Mesenchymal stem cell (in vitro differentiated cells and primary cell): Measurements from ENCODE around the gene MYL4.
"Not testable (repeated sequence)": the region's sequence is repeated elsewhere in the genome, so short reads cannot be mapped to it uniquely, and the experiment has no call there.

ENCODE experiments used
- DNase-seq: peaks from one replicate; pipeline ENCODE4 v3.0.0-alpha.2; 2013
- H2AFZ ChIP-seq: one replicate; pipeline ENCODE4 v1.6.1; 2013; ENCODE audit warnings: low read depth, mild to moderate bottlenecking, control low read depth, inconsistent platforms, low read length, moderate library complexity
- H2AK5ac ChIP-seq: 2 replicates; pipeline ENCODE4 v1.6.1; 2013; ENCODE audit warnings: low read length, moderate library complexity, mild to moderate bottlenecking, inconsistent platforms; ENCODE audit not compliant: severe bottlenecking
- H2BK120ac ChIP-seq: one replicate; pipeline ENCODE4 v1.6.1; 2013; ENCODE audit warnings: low read depth, mild to moderate bottlenecking, inconsistent platforms, low read length, moderate library complexity
- H2BK12ac ChIP-seq, 2 experiments: one replicate each; pipeline ENCODE4 v1.6.1; 2013; ENCODE audit warnings: inconsistent platforms in 2 of 2, low read length in 2 of 2, mild to moderate bottlenecking in 2 of 2, moderate library complexity in 2 of 2, control low read depth in 1 of 2
- H2BK15ac ChIP-seq: one replicate; pipeline ENCODE4 v1.6.1; 2013; ENCODE audit warnings: mild to moderate bottlenecking, low read depth, inconsistent platforms; ENCODE audit not compliant: poor library complexity, severe bottlenecking
- H2BK5ac ChIP-seq: 2 replicates; pipeline ENCODE4 v1.6.1; 2013; ENCODE audit warnings: low read depth, mild to moderate bottlenecking, low read length, control low read depth, inconsistent platforms; ENCODE audit not compliant: poor library complexity, severe bottlenecking
- H3K14ac ChIP-seq, 2 experiments: one replicate each; pipeline ENCODE4 v1.6.1; 2013; ENCODE audit warnings: inconsistent platforms in 2 of 2, low read length in 2 of 2, control low read depth in 1 of 2, mild to moderate bottlenecking in 1 of 2, moderate library complexity in 1 of 2
- H3K18ac ChIP-seq, 2 experiments: one replicate each; pipeline ENCODE4 v1.6.1; 2013; ENCODE audit warnings: inconsistent platforms in 2 of 2, low read length in 2 of 2, control low read depth in 1 of 2, low read depth in 1 of 2, mild to moderate bottlenecking in 1 of 2
- H3K23ac ChIP-seq, 2 experiments: one replicate each; pipeline ENCODE4 v1.6.1; 2013; ENCODE audit warnings: inconsistent platforms in 2 of 2, low read length in 2 of 2, mild to moderate bottlenecking in 2 of 2, moderate library complexity in 2 of 2, control low read depth in 1 of 2
- H3K27ac ChIP-seq: 2 replicates; pipeline ENCODE4 v1.5.1; 2013; ENCODE audit warnings: mild to moderate bottlenecking, moderate library complexity, low read length, control low read depth, inconsistent platforms; ENCODE audit not compliant: poor library complexity, severe bottlenecking
- H3K27me3 ChIP-seq, 2 experiments: 2 replicates each; pipeline versions ENCODE4 v1.6.1 to v1.7.0; 2013; ENCODE audit warnings: low read length in 2 of 2, mild to moderate bottlenecking in 2 of 2, moderate library complexity in 2 of 2, control low read depth in 1 of 2, inconsistent platforms in 1 of 2; ENCODE audit not compliant: control insufficient read depth in 1 of 2, insufficient read depth in 1 of 2
- H3K36me3 ChIP-seq, 2 experiments: 2 replicates each; pipeline versions ENCODE4 v1.6.1 to v1.7.0; 2013; ENCODE audit warnings: low read length in 2 of 2, control low read depth in 1 of 2, inconsistent platforms in 1 of 2, low read depth in 1 of 2, mild to moderate bottlenecking in 1 of 2; ENCODE audit not compliant: insufficient read depth in 2 of 2, control insufficient read depth in 1 of 2
- H3K4ac ChIP-seq, 2 experiments: one replicate each; pipeline ENCODE4 v1.6.1; 2013; ENCODE audit warnings: inconsistent platforms in 2 of 2, low read length in 2 of 2, mild to moderate bottlenecking in 2 of 2, moderate library complexity in 2 of 2, control low read depth in 1 of 2, low read depth in 1 of 2
- H3K4me1 ChIP-seq: 2 replicates; pipeline ENCODE4 v1.6.1; 2013; ENCODE audit warnings: low read depth, low read length, control low read depth; ENCODE audit not compliant: control insufficient read depth, insufficient read depth
- H3K4me2 ChIP-seq: 2 replicates; pipeline ENCODE4 v1.6.1; 2013; ENCODE audit warnings: low read length, mild to moderate bottlenecking, inconsistent platforms; ENCODE audit not compliant: poor library complexity, severe bottlenecking
- H3K4me3 ChIP-seq, 2 experiments: 2 replicates each; pipeline versions ENCODE4 v1.5.1 to v1.7.0; 2013; ENCODE audit warnings: low read length in 2 of 2, mild to moderate bottlenecking in 2 of 2, control low read depth in 1 of 2, low read depth in 1 of 2; ENCODE audit not compliant: insufficient read depth in 1 of 2
- H3K79me1 ChIP-seq: replicated peaks from 2 replicates; pipeline ENCODE4 v1.6.1; 2013; ENCODE audit warnings: mild to moderate bottlenecking, control low read depth, low read length, inconsistent platforms; ENCODE audit not compliant: poor library complexity, severe bottlenecking
- H3K9ac ChIP-seq: 2 replicates; pipeline ENCODE4 v1.7.0; 2013; ENCODE audit warnings: mild to moderate bottlenecking, low read length, moderate library complexity
- H3K9me3 ChIP-seq: 2 replicates; pipeline ENCODE4 v1.7.0; 2013; ENCODE audit warnings: mild to moderate bottlenecking, low read length; ENCODE audit not compliant: control insufficient read depth
- H4K8ac ChIP-seq: one replicate; pipeline ENCODE4 v1.6.1; 2013; ENCODE audit warnings: inconsistent platforms, mild to moderate bottlenecking, low read length, moderate library complexity
- H4K91ac ChIP-seq: one replicate; pipeline ENCODE4 v1.6.1; 2013; ENCODE audit warnings: mild to moderate bottlenecking, low read length, inconsistent platforms
- WGBS: methylation state at CpG from one replicate; pipeline ENCODE4 v1.1.7; 2013; ENCODE audit warnings: mixed read lengths; 5-methylcytosine and 5-hydroxymethylcytosine counted together

The MYL4 gene

DNA sequence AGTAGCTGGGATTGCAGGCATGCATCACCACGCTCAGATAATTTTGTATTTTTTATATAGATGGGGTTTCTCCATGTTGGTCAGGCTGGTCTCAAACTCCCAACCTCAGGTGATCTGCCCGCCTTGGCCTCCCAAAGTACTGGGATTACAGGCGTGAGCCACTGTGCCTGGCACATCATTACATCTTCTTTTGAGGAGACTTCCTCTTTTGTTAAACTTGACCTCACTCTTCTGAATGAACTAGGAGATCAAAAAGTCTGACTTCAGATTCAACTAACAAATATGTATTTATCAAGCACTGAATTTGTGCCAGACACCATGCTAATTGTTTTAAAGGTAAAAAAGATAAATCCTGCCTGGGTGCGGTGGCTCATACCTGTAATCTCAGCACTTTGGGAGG is 7.7 kb downstream of the MYL4 start:
- H3K4ac ChIP-seq, H3K4me3 ChIP-seq, H2BK12ac ChIP-seq, H3K36me3 ChIP-seq, H3K4me1 ChIP-seq, H3K79me1 ChIP-seq, H4K8ac ChIP-seq, H2AFZ ChIP-seq, H3K27me3 ChIP-seq, H3K4me2 ChIP-seq, H3K9me3 ChIP-seq, H2BK15ac ChIP-seq, H3K27ac ChIP-seq, H3K23ac ChIP-seq, H2BK5ac ChIP-seq, H3K9ac ChIP-seq, H2BK120ac ChIP-seq, H2AK5ac ChIP-seq, H3K14ac ChIP-seq, H3K18ac ChIP-seq, DNase-seq, H4K91ac ChIP-seq: not testable (repeated sequence)
- WGBS, result 99% methylated on average over 4 of the region's 4 CpGs

GRCh38 chr17:47217279-47217678 is 8.1 kb downstream of the MYL4 start:
- not testable (repeated sequence) for H4K91ac ChIP-seq, H3K27ac ChIP-seq, H2BK12ac ChIP-seq, H4K8ac ChIP-seq, H3K23ac ChIP-seq, H3K18ac ChIP-seq, H3K36me3 ChIP-seq, H2AFZ ChIP-seq, H2AK5ac ChIP-seq, H2BK5ac ChIP-seq, H3K27me3 ChIP-seq, H3K79me1 ChIP-seq, H2BK120ac ChIP-seq, H3K9ac ChIP-seq, H3K14ac ChIP-seq, H3K4me2 ChIP-seq, H2BK15ac ChIP-seq, H3K4me3 ChIP-seq, DNase-seq, H3K9me3 ChIP-seq, H3K4me1 ChIP-seq, H3K4ac ChIP-seq
- no CpG with 5 or more reads among the region's 2 CpGs for WGBS

- H3K36me3 ChIP-seq, result no peaks in the 10 kb centered on the region
- no peak overlapping the region for H2AFZ ChIP-seq
- H2BK5ac ChIP-seq, result no peak overlapping the region
- WGBS, result 48% methylated on average over 6 of the region's 6 CpGs
- H3K79me1 ChIP-seq, result no peaks in the 10 kb centered on the region
- peak overlapping the region; percentile 64 for H2AK5ac ChIP-seq
- H3K27ac ChIP-seq, result no peak overlapping the region
- H3K4me3 ChIP-seq, result no peak overlapping the region
- H3K4me1 ChIP-seq, result peaks cover 3% of the 10 kb centered on the region
- H3K27me3 ChIP-seq, result no peaks in the 10 kb centered on the region
- no peak overlapping the region for H3K4me2 ChIP-seq
- no peaks in the 10 kb centered on the region for H3K9me3 ChIP-seq
- H4K8ac ChIP-seq, result peak overlapping the region; percentile 5
- no peak overlapping the region for H2BK15ac ChIP-seq
- H2BK120ac ChIP-seq, result no peak overlapping the region
- peak overlapping the region; percentile 58 for H4K91ac ChIP-seq
- no peak overlapping the region for H3K14ac ChIP-seq
- H3K18ac ChIP-seq, result peak overlapping the region in 1 of 2 experiments; percentile 31
- H3K23ac ChIP-seq, result no peak overlapping the region
- no peak overlapping the region for H2BK12ac ChIP-seq
- H3K4ac ChIP-seq, result no peak overlapping the region
- DNase-seq, result no peak
- H3K9ac ChIP-seq, result no peak overlapping the region
Observed at GRCh38 chr17:47218896-47219430, 9.8 kb downstream of the MYL4 start.

- Histone ChIP-seq H2BK12ac (no peak overlapping the region), H4K8ac (no peak overlapping the region), H3K4ac (peak overlapping the region in 1 of 2 experiments; percentile 27), H2BK15ac (no peak overlapping the region), H3K27ac (no peak overlapping the region), H2AK5ac (peak overlapping the region; percentile 75), H2AFZ (no peak overlapping the region), H3K4me3 (peak overlapping the region in 1 of 2 experiments; percentile 8), H2BK5ac (no peak overlapping the region), H3K4me1 (peaks cover 5% of the 10 kb centered on the region), H3K14ac (no peak overlapping the region), H3K79me1 (no peaks in the 10 kb centered on the region), H2BK120ac (no peak overlapping the region), H3K4me2 (no peak overlapping the region), H3K18ac (no peak overlapping the region), H4K91ac (no peak overlapping the region), H3K36me3 (no peaks in the 10 kb centered on the region), H3K9ac (no peak overlapping the region), H3K9me3 (no peaks in the 10 kb centered on the region), H3K23ac (peak overlapping the region in 1 of 2 experiments; percentile 42), H3K27me3 (no peaks in the 10 kb centered on the region)
- DNase-seq, result no peak
- 88% methylated on average over 16 of the region's 21 CpGs for WGBS
Observed at GRCh38 chr17:47219621-47220475, 10.7 kb downstream of the MYL4 start.
